H9 (cell line): ENCODE measurements around the gene MX2. TPM values are rescaled to one million over a fixed set of nuclear protein-coding genes. Genes with fewer than 3 reads are reported as not detected.
"Not testable (repeated sequence)": the region's sequence is repeated elsewhere in the genome, so short reads cannot be mapped to it uniquely, and the experiment has no call there.

Experiments used
- DNase-seq: peaks from one replicate; pipeline ENCODE4 v3.0.0-alpha.2; 2017
- H2AFZ ChIP-seq: one replicate; pipeline ENCODE4 v1.6.1; 2013; ENCODE audit warnings: mild to moderate bottlenecking, low read length, control low read depth, moderate library complexity
- H2AK5ac ChIP-seq: 2 replicates; pipeline ENCODE4 v1.6.1; 2013; ENCODE audit warnings: low read length, control low read depth, mixed read lengths; ENCODE audit not compliant: insufficient read length
- H2BK120ac ChIP-seq: one replicate; pipeline ENCODE4 v1.6.1; 2013; ENCODE audit warnings: low read depth, mild to moderate bottlenecking, low read length, control low read depth, inconsistent platforms; ENCODE audit not compliant: poor library complexity, severe bottlenecking
- H2BK12ac ChIP-seq: 2 replicates; pipeline ENCODE4 v1.6.1; 2013; ENCODE audit warnings: low read length, control low read depth, mixed read lengths, low read depth; ENCODE audit not compliant: insufficient read length
- H2BK15ac ChIP-seq: 2 replicates; pipeline ENCODE4 v1.6.1; 2013; ENCODE audit warnings: low read depth, low read length, control low read depth
- H2BK20ac ChIP-seq: one replicate; pipeline ENCODE4 v1.6.1; 2013; ENCODE audit warnings: low read depth, mild to moderate bottlenecking, low read length, control low read depth, inconsistent platforms; ENCODE audit not compliant: poor library complexity, severe bottlenecking
- H2BK5ac ChIP-seq: 2 replicates; pipeline ENCODE4 v1.6.1; 2013; ENCODE audit warnings: low read length, control low read depth, mixed read lengths; ENCODE audit not compliant: insufficient read length
- H3K14ac ChIP-seq: 2 replicates; pipeline ENCODE4 v1.6.1; 2013; ENCODE audit warnings: low read length, control low read depth; ENCODE audit not compliant: insufficient read depth
- H3K18ac ChIP-seq: 2 replicates; pipeline ENCODE4 v1.6.1; 2013; ENCODE audit warnings: low read depth, mild to moderate bottlenecking, mixed read lengths, low read length, control low read depth; ENCODE audit not compliant: insufficient read length
- H3K23ac ChIP-seq: 2 replicates; pipeline ENCODE4 v1.6.1; 2013; ENCODE audit warnings: low read length, control low read depth, mixed read lengths, low read depth; ENCODE audit not compliant: insufficient read length
- H3K23me2 ChIP-seq: 2 replicates; pipeline ENCODE4 v1.6.1; 2013; ENCODE audit warnings: low read depth, mild to moderate bottlenecking, mixed read lengths, low read length, control low read depth; ENCODE audit not compliant: insufficient read length, poor library complexity, severe bottlenecking
- H3K27ac ChIP-seq: 2 replicates; pipeline ENCODE4 v1.5.1; 2013; ENCODE audit warnings: low read length, control low read depth, mixed read lengths, low read depth; ENCODE audit not compliant: insufficient read length
- H3K27me3 ChIP-seq: 2 replicates; pipeline ENCODE4 v1.6.1; 2013; ENCODE audit warnings: low read length, control low read depth, inconsistent platforms; ENCODE audit not compliant: insufficient read depth
- H3K4ac ChIP-seq: 2 replicates; pipeline ENCODE4 v1.6.1; 2013; ENCODE audit warnings: low read depth, mild to moderate bottlenecking, control low read depth, inconsistent platforms, low read length, moderate library complexity
- H3K4me1 ChIP-seq: 2 replicates; pipeline ENCODE4 v1.6.1; 2013; ENCODE audit warnings: low read length, control low read depth, inconsistent platforms; ENCODE audit not compliant: insufficient read depth
- H3K4me2 ChIP-seq: 2 replicates; pipeline ENCODE4 v1.6.1; 2013; ENCODE audit warnings: low read length, control low read depth, mixed read lengths; ENCODE audit not compliant: insufficient read length, insufficient read depth
- H3K56ac ChIP-seq: 2 replicates; pipeline ENCODE4 v1.6.1; 2013; ENCODE audit warnings: low read depth, mild to moderate bottlenecking, mixed read lengths, low read length, control low read depth; ENCODE audit not compliant: insufficient read length
- H3K79me1 ChIP-seq: 2 replicates; pipeline ENCODE4 v1.6.1; 2013; ENCODE audit warnings: low read depth, mild to moderate bottlenecking, moderate library complexity, low read length, control low read depth, inconsistent platforms; ENCODE audit not compliant: insufficient read depth, poor library complexity, severe bottlenecking
- H3K79me2 ChIP-seq: 2 replicates; pipeline ENCODE4 v1.6.1; 2013; ENCODE audit warnings: low read length, control low read depth, inconsistent platforms; ENCODE audit not compliant: insufficient read depth
- H3K9ac ChIP-seq: 2 replicates; pipeline ENCODE4 v1.6.1; 2013; ENCODE audit warnings: low read length, control low read depth, mixed read lengths; ENCODE audit not compliant: insufficient read length; ENCODE audit errors: extremely low read depth
- H3K9me3 ChIP-seq: one replicate; pipeline ENCODE4 v1.6.1; 2013; ENCODE audit warnings: low read depth, low read length, inconsistent platforms; ENCODE audit not compliant: control insufficient read depth
- H3T11ph ChIP-seq: one replicate; pipeline ENCODE4 v1.6.1; 2013; ENCODE audit warnings: mild to moderate bottlenecking, low read length, control low read depth, inconsistent platforms
- H4K20me1 ChIP-seq: one replicate; pipeline ENCODE4 v1.6.1; 2013; ENCODE audit not compliant: control insufficient read depth, insufficient read length, insufficient read depth
- H4K5ac ChIP-seq: 2 replicates; pipeline ENCODE4 v1.6.1; 2013; ENCODE audit warnings: low read depth, mild to moderate bottlenecking, mixed read lengths, low read length, control low read depth; ENCODE audit not compliant: insufficient read length
- H4K8ac ChIP-seq: replicated peaks from 2 replicates; pipeline ENCODE4 v1.6.1; 2013; ENCODE audit warnings: low read length, control low read depth, mixed read lengths, low read depth; ENCODE audit not compliant: insufficient read length
- H4K91ac ChIP-seq: 2 replicates; pipeline ENCODE4 v1.6.1; 2013; ENCODE audit warnings: low read depth, mild to moderate bottlenecking, moderate library complexity, mixed read lengths, low read length, control low read depth; ENCODE audit not compliant: insufficient read length
- H3K27ac Mint-ChIP-seq, 3 experiments: 2 replicates in 2 of 3; 3 replicates in 1 of 3; pipeline ENCODE4 v1.8.0; 2020 to 2021; ENCODE audit warnings: mixed read lengths in 3 of 3, mild to moderate bottlenecking in 1 of 3, moderate library complexity in 1 of 3
- H3K27me3 Mint-ChIP-seq: 2 replicates; pipeline ENCODE4 v1.8.0; 2021; ENCODE audit warnings: low read depth, mild to moderate bottlenecking, moderate library complexity, mixed read lengths
- H3K36me3 Mint-ChIP-seq, 3 experiments: 2 replicates in 2 of 3; 3 replicates in 1 of 3; pipeline ENCODE4 v1.8.0; 2020 to 2021; ENCODE audit warnings: low read depth in 3 of 3, mixed read lengths in 3 of 3; ENCODE audit not compliant: insufficient read depth in 1 of 3
- H3K4me1 Mint-ChIP-seq, 2 experiments: 2 replicates each; pipeline ENCODE4 v1.8.0; 2020; ENCODE audit warnings: mixed read lengths in 2 of 2
- H3K4me3 Mint-ChIP-seq, 2 experiments: 2 replicates in 1 of 2; 3 replicates in 1 of 2; pipeline ENCODE4 v1.8.0; 2020 to 2021; ENCODE audit warnings: mild to moderate bottlenecking in 2 of 2, mixed read lengths in 2 of 2, moderate library complexity in 1 of 2
- H3K9me3 Mint-ChIP-seq, 2 experiments: 2 replicates in 1 of 2; 3 replicates in 1 of 2; pipeline ENCODE4 v1.8.0; 2020; ENCODE audit warnings: mild to moderate bottlenecking in 2 of 2, mixed read lengths in 2 of 2, moderate library complexity in 1 of 2
- WGBS: extraction: QIAGEN DNeasy Blood & Tissue Kit; methylation state at CpG from one replicate; pipeline ENCODE4 v1.1.7; 2013; ENCODE audit warnings: missing lambda C conversion rate, low lambda C conversion rate, mixed read lengths; ENCODE audit not compliant: insufficient read length; ENCODE audit errors: extremely low coverage; 5-methylcytosine and 5-hydroxymethylcytosine counted together
- total RNA-seq: library from RNA; stranded (reverse); gene quantifications from 2 replicates; pipeline ENCODE4 v1.2.1, GENCODE V29; 2021
- TF ChIP-seq, protein P1 (sequence below): fragments of 200-600 bp; sonication (generic); conservative IDR thresholded peaks from 3 replicates; pipeline ENCODE4 v1.8.0; 2021; ENCODE audit warnings: antibody characterized with exemption, mild to moderate bottlenecking

Gene MX2
- total RNA-seq, 1 experiment from 2014 or later = 1.8 TPM

DNA sequence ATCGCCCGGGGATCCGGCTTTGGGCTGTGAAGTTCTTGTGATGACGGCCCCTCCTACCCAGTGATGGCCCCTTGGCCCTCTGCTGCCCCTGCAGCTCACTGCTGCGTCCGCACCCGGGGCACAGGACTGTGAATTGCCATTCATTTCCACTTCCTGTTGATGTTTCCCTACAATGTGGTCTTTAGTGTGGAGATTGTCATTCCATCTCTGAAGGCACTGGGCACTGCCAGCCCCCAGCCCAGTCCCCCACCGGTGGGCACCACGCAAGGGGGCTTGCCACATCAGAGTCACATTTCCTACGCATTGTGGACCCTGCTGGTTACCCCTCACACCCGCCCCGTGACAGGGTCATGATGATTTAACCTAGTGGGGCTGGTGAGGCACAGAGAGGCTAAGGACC lies 2.5 kb upstream of the MX2 start:
- TF ChIP-seq, protein P1, sequence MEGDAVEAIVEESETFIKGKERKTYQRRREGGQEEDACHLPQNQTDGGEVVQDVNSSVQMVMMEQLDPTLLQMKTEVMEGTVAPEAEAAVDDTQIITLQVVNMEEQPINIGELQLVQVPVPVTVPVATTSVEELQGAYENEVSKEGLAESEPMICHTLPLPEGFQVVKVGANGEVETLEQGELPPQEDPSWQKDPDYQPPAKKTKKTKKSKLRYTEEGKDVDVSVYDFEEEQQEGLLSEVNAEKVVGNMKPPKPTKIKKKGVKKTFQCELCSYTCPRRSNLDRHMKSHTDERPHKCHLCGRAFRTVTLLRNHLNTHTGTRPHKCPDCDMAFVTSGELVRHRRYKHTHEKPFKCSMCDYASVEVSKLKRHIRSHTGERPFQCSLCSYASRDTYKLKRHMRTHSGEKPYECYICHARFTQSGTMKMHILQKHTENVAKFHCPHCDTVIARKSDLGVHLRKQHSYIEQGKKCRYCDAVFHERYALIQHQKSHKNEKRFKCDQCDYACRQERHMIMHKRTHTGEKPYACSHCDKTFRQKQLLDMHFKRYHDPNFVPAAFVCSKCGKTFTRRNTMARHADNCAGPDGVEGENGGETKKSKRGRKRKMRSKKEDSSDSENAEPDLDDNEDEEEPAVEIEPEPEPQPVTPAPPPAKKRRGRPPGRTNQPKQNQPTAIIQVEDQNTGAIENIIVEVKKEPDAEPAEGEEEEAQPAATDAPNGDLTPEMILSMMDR = peak; percentile 63
- peak; percentile 67 for DNase-seq
- no peak overlapping the region for H2BK15ac ChIP-seq
- H3K18ac ChIP-seq = peak overlapping the region; percentile 33
- H3K23ac ChIP-seq = no peak overlapping the region
- no peaks in the 10 kb centered on the region for H3K23me2 ChIP-seq
- H3K9me3 Mint-ChIP-seq = no peaks in the 10 kb centered on the region; a peak in 1 of 5 replicates
- no peak overlapping the region for H3K9ac ChIP-seq
- no peaks in the 10 kb centered on the region for H3K79me2 ChIP-seq
- H3K36me3 Mint-ChIP-seq = no peaks in the 10 kb centered on the region
- H3K4ac ChIP-seq = no peak overlapping the region
- H2AK5ac ChIP-seq = no peak overlapping the region
- no peak overlapping the region for H3K27ac ChIP-seq
- H3K56ac ChIP-seq = no peak overlapping the region
- peaks cover 13 to 19% of the 10 kb centered on the region in 2 experiments for H3K4me1 Mint-ChIP-seq
- no peak overlapping the region for H4K5ac ChIP-seq
- H3K4me1 ChIP-seq = no peaks in the 10 kb centered on the region; the same call in 1 of the 2 replicates
- H3K4me2 ChIP-seq = no peak overlapping the region
- H3K79me1 ChIP-seq = no peaks in the 10 kb centered on the region
- H3K14ac ChIP-seq = no peak overlapping the region
- no peak overlapping the region for H2BK120ac ChIP-seq
- H4K20me1 ChIP-seq = no peaks in the 10 kb centered on the region
- no peak overlapping the region for H4K91ac ChIP-seq
- no CpG with 5 or more reads among the region's 12 CpGs for WGBS
- no peak overlapping the region for H2AFZ ChIP-seq
- no peak overlapping the region for H2BK20ac ChIP-seq
- H3K4me3 Mint-ChIP-seq = no peak overlapping the region
- H2BK5ac ChIP-seq = no peak overlapping the region
- no peak overlapping the region for H4K8ac ChIP-seq
- no peak overlapping the region for H3T11ph ChIP-seq
- peaks cover 2% of the 10 kb centered on the region; the same call in 1 of the 2 replicates for H3K27me3 Mint-ChIP-seq
- no peaks in the 10 kb centered on the region for H3K9me3 ChIP-seq
- no peak overlapping the region for H3K27ac Mint-ChIP-seq
- no peak overlapping the region for H2BK12ac ChIP-seq
- H3K27me3 ChIP-seq = no peaks in the 10 kb centered on the region

- not testable (repeated sequence) for H3K4me1 ChIP-seq, H4K91ac ChIP-seq, H3K9me3 Mint-ChIP-seq, DNase-seq, H3K14ac ChIP-seq, H3K79me2 ChIP-seq, H2BK15ac ChIP-seq, H3K23me2 ChIP-seq, H2BK5ac ChIP-seq, H3T11ph ChIP-seq, H3K36me3 Mint-ChIP-seq, H4K20me1 ChIP-seq, H4K8ac ChIP-seq, H2BK120ac ChIP-seq, H3K79me1 ChIP-seq, H3K4me3 Mint-ChIP-seq, H2AFZ ChIP-seq, H3K23ac ChIP-seq, H4K5ac ChIP-seq, H3K9me3 ChIP-seq, H2BK12ac ChIP-seq, H3K4ac ChIP-seq, H3K56ac ChIP-seq, H3K27ac ChIP-seq, H3K4me2 ChIP-seq, H3K27me3 ChIP-seq, H2AK5ac ChIP-seq, H3K27me3 Mint-ChIP-seq, H3K9ac ChIP-seq, H2BK20ac ChIP-seq
- Mint-ChIP-seq H3K4me1 (peaks cover 13 to 19% of the 10 kb centered on the region in 2 experiments), H3K27ac (0 out of 7 replicates have a peak overlapping the region, but pooled peaks of 1 of the 3 experiments have one; percentile 52)
- no CpG with 5 or more reads among the region's 4 CpGs for WGBS
- peak overlapping the region; percentile 33 for H3K18ac ChIP-seq
These were observed 2.1 kb upstream of the MX2 start for GRCh38 chr21:41359754-41360071.
